ENCODE measurements around the gene MEPCE.

- TF ChIP-seq CTCF (IDR thresholded peaks at IDR 0.05; ENCODE audit: low read depth, low read length, poor library complexity, severe bottlenecking) = no peak
- TF ChIP-seq EZH2phosphoT487 (IDR thresholded peaks at IDR 0.05; ENCODE audit: borderline replicate concordance, low read length) = no peak
These were observed 10.5 kb upstream of the MEPCE start for GRCh38 chr7:100418930-100419659.

Data from DOHH2 (cell line).